Right lobe of liver (tissue), 6 donors: ENCODE measurements around the gene RACK1. TPM values are rescaled to one million over a fixed set of nuclear protein-coding genes. Genes with fewer than 3 reads are reported as not detected.
A peak's percentile ranks its signal among the peaks of the same experiment; 100 is the strongest.

Experiments
- ATAC-seq, 4 donors: fragments of 200-7000 bp; cut with Tn5 transposase; one replicate each; pipeline ENCODE4 v1.9.1; 2020; ENCODE audit warnings: mild to moderate bottlenecking in 4 of 4, moderate library complexity in 4 of 4
- DNase-seq, 3 donors: peaks; one replicate each; pipeline ENCODE4 v3.0.0-alpha.2; 2020
- H3K27ac ChIP-seq, 3 donors: fragments of 200-600 bp; one replicate each; pipeline ENCODE4 v1.8.0; 2022
- H3K27me3 ChIP-seq, 2 donors: fragments of 200-600 bp; one replicate each; pipeline ENCODE4 v1.8.0; 2022
- H3K36me3 ChIP-seq, 4 donors: fragments of 200-600 bp; sonication (generic) in 1 of 4; one replicate each; pipeline versions ENCODE4 v1.5.1 to v1.8.0; 2017 to 2022; ENCODE audit warnings: control low read depth in 1 of 4
- H3K4me1 ChIP-seq, 4 donors: fragments of 200-600 bp; sonication (generic) in 1 of 4; one replicate each; pipeline versions ENCODE4 v1.5.1 to v1.8.0; 2017 to 2022; ENCODE audit warnings: control low read depth in 1 of 4
- H3K4me3 ChIP-seq, 3 donors: fragments of 200-600 bp; one replicate each; pipeline ENCODE4 v1.8.0; 2022
- H3K9me3 ChIP-seq, 4 donors: fragments of 200-600 bp; sonication (generic) in 1 of 4; one replicate each; pipeline versions ENCODE4 v1.5.1 to v1.8.0; 2017 to 2022; ENCODE audit warnings: control low read depth in 1 of 4
- CTCF ChIP-seq, 4 donors: fragments of 200-600 bp in 3 of 4; fragments of 450-650 bp in 1 of 4; IDR thresholded peaks; one replicate each; pipeline versions ENCODE4 v1.5.1 to v1.8.0; 2016 to 2022; ENCODE audit warnings: antibody characterized with exemption in 4 of 4, mild to moderate bottlenecking in 2 of 4
- POLR2A ChIP-seq: fragments of 450-650 bp; IDR thresholded peaks from one replicate; pipeline ENCODE4 v1.6.1; 2017; ENCODE audit warnings: antibody characterized with exemption, mild to moderate bottlenecking
- WGBS: methylation state at CpG from one replicate; pipeline ENCODE4 v1.1.6; 2018; ENCODE audit warnings: low coverage, low lambda C conversion rate; ENCODE audit not compliant: insufficient coverage; ENCODE audit errors: missing lambda C conversion rate; 5-methylcytosine and 5-hydroxymethylcytosine counted together
- intact Hi-C, 2 donors: fragments of 100-400 bp; cut with DNase I; formaldehyde crosslinking; loops; one replicate each; pipeline versions ENCODE4 v1.11.2 to v1.14.1; 2022
- total RNA-seq, 6 experiments: library from RNA; depleted of rRNA in 2 of 6; stranded (reverse); fragments of >200 nt in 2 of 6; fragmentation: NEBNext Ultra II Directional in 3 of 6; extraction: Animal tissue kit (Norgen Biotek cat#: 25700) in 3 of 6; gene quantifications; one replicate each; pipeline versions ENCODE4 v1.1.0 to v1.2.4, GENCODE V29; 2016 to 2023
- donor health status: DM: no; HTN: yes; CAD: no.
- donor health status: DM: no; HTN: no; CAD: no.
- donor health status: DM: no; HTN: no; CAD: no.
- donor health status: DM: no; HTN: yes; CAD: no.
- donor health status: DM: no; HTN: yes; CAD: no.

RACK1 gene
- total RNA-seq, 6 experiments from 2014 or later, result 470 to 1,156 (median 552) TPM

- 0% methylated on average over 5 of the region's 67 CpGs for WGBS
- no peak for TF ChIP-seq POLR2A
- no peak for TF ChIP-seq CTCF (IDR thresholded peaks at IDR 0.05)
- Histone ChIP-seq H3K36me3 (no peaks in the 10 kb centered on the region), H3K27me3 (no peaks in the 10 kb centered on the region), H3K27ac (no peak overlapping the region), H3K4me1 (peaks cover 0 to 30% (median 9%) of the 10 kb centered on the region in 4 donors), H3K9me3 (no peaks in the 10 kb centered on the region), H3K4me3 (peak overlapping the region; percentile 38 to 54 (median 43))
- no peak for DNase-seq
- intact Hi-C loops, result no loop called here
- ATAC-seq, result peak in 3 of 4 donors; percentile 2 to 23 (median 9)
These were observed 39.4 kb downstream of the RACK1 start for GRCh38 chr5:181204113-181204825.

GRCh38 chr5:181203777-181204112 lies 40.0 kb downstream of the RACK1 start:
- Histone ChIP-seq H3K9me3 (no peaks in the 10 kb centered on the region), H3K4me1 (peaks cover 0 to 30% (median 9%) of the 10 kb centered on the region in 4 donors), H3K27ac (no peak overlapping the region), H3K36me3 (no peaks in the 10 kb centered on the region), H3K4me3 (peak overlapping the region in 2 of 3 donors; percentile 38 to 43), H3K27me3 (no peaks in the 10 kb centered on the region)
- no peak for TF ChIP-seq CTCF (IDR thresholded peaks at IDR 0.05)
- TF ChIP-seq POLR2A, result no peak
- no peak for ATAC-seq
- no peak for DNase-seq
- intact Hi-C loops, result no loop called here
- WGBS, result 6% methylated on average over 8 of the region's 17 CpGs

GRCh38 chr5:181203093-181203711 lies 40.5 kb downstream of the RACK1 start:
- 43% methylated on average over 11 of the region's 11 CpGs for WGBS
- intact Hi-C loops, result no loop called here
- no peaks in the 10 kb centered on the region for H3K27me3 ChIP-seq
- ATAC-seq (peak in 2 of 4 donors; percentile 9 to 25), DNase-seq (no peak)
- no peaks in the 10 kb centered on the region for H3K9me3 ChIP-seq
- peaks cover 0 to 30% (median 9%) of the 10 kb centered on the region in 4 donors for H3K4me1 ChIP-seq
- H3K27ac ChIP-seq, result no peak overlapping the region
- H3K36me3 ChIP-seq, result no peaks in the 10 kb centered on the region
- TF ChIP-seq POLR2A (no peak), CTCF (IDR thresholded peaks at IDR 0.05) (no peak)
- no peak overlapping the region for H3K4me3 ChIP-seq

GRCh38 chr5:181200816-181201215 lies 42.9 kb downstream of the RACK1 start:
- H3K27me3 ChIP-seq, result no peaks in the 10 kb centered on the region
- intact Hi-C loops, result no loop called here
- TF ChIP-seq CTCF (IDR thresholded peaks at IDR 0.05), result no peak
- TF ChIP-seq POLR2A, result no peak
- no peaks in the 10 kb centered on the region for H3K9me3 ChIP-seq
- ATAC-seq (no peak), DNase-seq (no peak)
- no peak overlapping the region for H3K27ac ChIP-seq
- H3K36me3 ChIP-seq, result no peaks in the 10 kb centered on the region
- 76% methylated on average over 2 of the region's 4 CpGs for WGBS
- H3K4me1 ChIP-seq, result peaks cover 0 to 25% (median 5%) of the 10 kb centered on the region in 4 donors
- H3K4me3 ChIP-seq, result no peak overlapping the region
